Stimulated activated CD4-positive, alpha-beta T cell treated with anti-CD3 and anti-CD28 coated beads, Interleukin-12 subunit alpha, Interleukin-12 subunit beta, amount 100 ng/mL, for 48 hours (primary cell): ENCODE measurements around the gene INHBA.

Experiments
- DNase-seq, 3 donors: peaks; one replicate each; pipeline ENCODE4 v3.0.0-alpha.2; 2020; ENCODE audit warnings: low read depth in 2 of 3, low spot score in 1 of 3

Gene INHBA

GRCh38 chr7:41689815-41690214 lies 13.1 kb downstream of the INHBA start:
- DNase-seq: no peak

- no peak for DNase-seq
These were observed 14.0 kb downstream of the INHBA start for GRCh38 chr7:41688906-41689305.

- DNase-seq: no peak
These were observed 14.8 kb downstream of the INHBA start for GRCh38 chr7:41688012-41688625.

GRCh38 chr7:41685684-41686083 lies 17.2 kb downstream of the INHBA start:
- DNase-seq: no peak

- no peak for DNase-seq
These were observed 20.5 kb downstream of the INHBA start for GRCh38 chr7:41682422-41682821.

- DNase-seq: no peak
These were observed 23.3 kb downstream of the INHBA start for GRCh38 chr7:41679566-41679965.

- no peak for DNase-seq
These were observed 28.3 kb downstream of the INHBA start for GRCh38 chr7:41674505-41675023.

GRCh38 chr7:41661596-41661995 lies 41.3 kb downstream of the INHBA start:
- DNase-seq: no peak

- DNase-seq: no peak
These were observed 43.4 kb downstream of the INHBA start for GRCh38 chr7:41659539-41659938.

- no peak for DNase-seq
These were observed 46.5 kb downstream of the INHBA start for GRCh38 chr7:41656366-41656765.

- no peak for DNase-seq
These were observed 47.5 kb downstream of the INHBA start for GRCh38 chr7:41655426-41655825.

GRCh38 chr7:41652267-41652666 lies 50.6 kb downstream of the INHBA start:
- DNase-seq: no peak

- no peak for DNase-seq
These were observed 54.4 kb downstream of the INHBA start for GRCh38 chr7:41648501-41648900.

- no peak for DNase-seq
These were observed 59.3 kb downstream of the INHBA start for GRCh38 chr7:41643616-41644015.

GRCh38 chr7:41641665-41642014 lies 61.2 kb downstream of the INHBA start:
- DNase-seq: no peak

- DNase-seq: no peak
These were observed 61.8 kb downstream of the INHBA start for GRCh38 chr7:41641011-41641664.

GRCh38 chr7:41640487-41640886 lies 62.4 kb downstream of the INHBA start:
- no peak for DNase-seq

GRCh38 chr7:41637049-41637448 lies 65.8 kb downstream of the INHBA start:
- DNase-seq: no peak
